Fibroblast of lung (primary cell): ENCODE data around the gene PDSS2.

Experiments
- CTCF ChIP-seq, 2 donors: IDR thresholded peaks in 1 of 2; conservative IDR thresholded peaks in 1 of 2; 1 replicate in 1 of 2; 2 replicates in 1 of 2; pipeline ENCODE4 v1.5.1; 2011 to 2012; ENCODE audit warnings: low read length in 2 of 2, control low read depth in 1 of 2, inconsistent platforms in 1 of 2, low read depth in 1 of 2, mild to moderate bottlenecking in 1 of 2
- EZH2 ChIP-seq: IDR thresholded peaks from 2 replicates; pipeline ENCODE4 v1.5.1; 2012; ENCODE audit warnings: low read length, control low read depth, mild to moderate bottlenecking; ENCODE audit errors: missing control alignments

GRCh38 chr6:107491760-107492660 lies 32.6 kb upstream of the PDSS2 start:
- TF ChIP-seq CTCF (conservative IDR thresholded peaks at IDR 0.05 in 1 of 2, IDR thresholded peaks at IDR 0.05 in 1 of 2; ENCODE audit: low read depth in 1 of 2, low read length in 2 of 2) (no peak), EZH2 (no peak)
